Measurements from ENCODE around the gene PPP3CA. TPM values are rescaled to one million over a fixed set of nuclear protein-coding genes. Genes with fewer than 3 reads are reported as not detected.

PPP3CA gene
- total RNA-seq, 1 experiment from 2014 or later = 133 TPM

DNA sequence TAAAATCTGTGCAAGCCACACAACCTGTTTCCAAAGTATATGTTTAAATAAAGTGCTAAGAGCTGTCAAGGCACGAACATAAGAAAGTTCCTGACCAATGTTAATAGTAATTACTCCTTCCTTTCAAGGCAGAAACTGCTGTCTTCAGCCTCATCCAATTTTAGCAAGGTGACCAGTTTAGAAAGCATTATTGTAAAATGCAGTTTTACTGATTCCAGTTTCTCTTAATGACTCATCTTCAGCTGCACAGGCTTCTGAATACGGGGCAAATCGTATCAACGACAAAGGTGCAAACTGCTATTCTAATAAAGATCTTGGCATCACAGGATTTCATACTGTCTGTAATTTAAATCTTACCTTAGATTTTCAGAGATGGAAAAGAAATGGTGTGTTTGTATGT, 87.5 kb downstream of the PPP3CA start:
- ATAC-seq = no peak

More for the DNA sequence above, 87.5 kb downstream of the PPP3CA start:
- Histone ChIP-seq H3K4me1 (ENCODE audit: control insufficient read depth in 1 of 2, insufficient read depth in 2 of 2, low read length in 2 of 2) (peaks cover 0 to 2% of the 10 kb centered on the region in 2 experiments; a peak in 1 of 4 replicates), H3K9me2 (ENCODE audit: insufficient read depth) (no peaks in the 10 kb centered on the region), H3K27ac (ENCODE audit: low read depth, low read length) (no peak overlapping the region), H3K27me3 (ENCODE audit: insufficient read depth, low read length) (no peaks in the 10 kb centered on the region), H3K9me3 (ENCODE audit: control insufficient read depth in 1 of 2, insufficient read depth in 1 of 2, low read depth in 1 of 2, low read length in 2 of 2) (no peaks in the 10 kb centered on the region), H2AFZ (ENCODE audit: low read depth, low read length, poor library complexity, severe bottlenecking) (no peak overlapping the region), H3K4me3 (replicated peaks in 1 of 2; ENCODE audit: low read depth in 1 of 2, low read length in 2 of 2) (no peak overlapping the region), H3K36me3 (ENCODE audit: control insufficient read depth in 1 of 2, insufficient read depth in 2 of 2, low read length in 2 of 2) (no peaks in the 10 kb centered on the region), H3K4me2 (ENCODE audit: low read length) (no peak overlapping the region), H4K20me1 (ENCODE audit: insufficient read depth) (no peaks in the 10 kb centered on the region; the same call in 1 of the 2 replicates), H3K79me2 (ENCODE audit: insufficient read depth, low read length) (peaks cover 96% of the 10 kb centered on the region), H3K9ac (ENCODE audit: low read length) (no peak overlapping the region)
- no TSS peak for BruUV-seq (replicated peaks)
- intact Hi-C loops (cut with micrococcal nuclease) = no loop called here
- DNase-seq (ENCODE audit: low read depth, low spot score) = no peak
- TF ChIP-seq TCF7L2 (IDR thresholded peaks at IDR 0.05; ENCODE audit: borderline replicate concordance, extremely low read depth, insufficient read depth, insufficient read length) (no peak), POLR2A (IDR thresholded peaks at IDR 0.05; ENCODE audit: borderline replicate concordance, extremely low read depth, insufficient read depth, insufficient read length) (no peak), YY1 (IDR thresholded peaks at IDR 0.05; ENCODE audit: extremely low read depth, insufficient replicate concordance, low read depth, low read length) (no peak), REST (IDR thresholded peaks at IDR 0.05; ENCODE audit: low read depth) (no peak), EGR1 (IDR thresholded peaks at IDR 0.05; ENCODE audit: low read depth) (no peak), POLR2AphosphoS5 (IDR thresholded peaks at IDR 0.05; ENCODE audit: low read depth, low read length) (no peak), ELF1 (IDR thresholded peaks at IDR 0.05; ENCODE audit: borderline replicate concordance, low read depth) (no peak), SIN3A (IDR thresholded peaks at IDR 0.05; ENCODE audit: low read depth) (no peak), MAX (IDR thresholded peaks at IDR 0.05) (no peak), CEBPB (IDR thresholded peaks at IDR 0.05; ENCODE audit: low read depth) (no peak), ZFX (IDR thresholded peaks at IDR 0.05) (no peak), FOSL1 (IDR thresholded peaks at IDR 0.05; ENCODE audit: low read depth) (no peak), JUND (IDR thresholded peaks at IDR 0.05) (no peak), EZH2 (IDR thresholded peaks at IDR 0.05) (no peak), ATF3 (IDR thresholded peaks at IDR 0.05) (no peak), EZH2phosphoT487 (IDR thresholded peaks at IDR 0.05; ENCODE audit: borderline replicate concordance) (no peak), SP1 (IDR thresholded peaks at IDR 0.05; ENCODE audit: low read depth) (no peak)
- ChIA-PET POLR2A (no interaction called here), CTCF (no interaction called here), RAD21 (ENCODE audit: low non-redundant PET in 1 of 2, low total read pairs in 2 of 2, uncharacterized antibody in 2 of 2, unreplicated experiment in 2 of 2) (no interaction called here)

Data from HCT116 (cell line).